ENCODE measurements around the gene CXCL16.

CXCL16 gene

DNA sequence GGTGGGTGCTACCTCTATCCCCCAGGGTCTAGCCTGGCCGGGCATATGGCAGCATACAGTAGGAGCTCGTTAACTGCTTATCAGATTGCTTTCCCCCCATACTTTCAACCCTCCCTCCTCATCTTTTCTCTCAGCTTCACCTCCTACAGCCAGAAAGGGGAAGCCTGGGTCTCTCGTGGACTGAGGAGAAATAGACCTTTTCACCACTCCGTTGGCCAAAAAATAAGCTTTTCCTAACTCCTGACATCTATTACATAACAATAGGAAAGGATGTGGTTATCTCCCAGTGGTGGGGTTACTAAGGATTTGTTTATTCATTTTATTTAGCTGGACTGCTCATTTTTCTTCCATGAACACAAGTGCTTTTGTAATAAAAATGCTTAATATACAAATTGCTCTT is 9.0 kb upstream of the CXCL16 start:
- no peak for DNase-seq

DNA sequence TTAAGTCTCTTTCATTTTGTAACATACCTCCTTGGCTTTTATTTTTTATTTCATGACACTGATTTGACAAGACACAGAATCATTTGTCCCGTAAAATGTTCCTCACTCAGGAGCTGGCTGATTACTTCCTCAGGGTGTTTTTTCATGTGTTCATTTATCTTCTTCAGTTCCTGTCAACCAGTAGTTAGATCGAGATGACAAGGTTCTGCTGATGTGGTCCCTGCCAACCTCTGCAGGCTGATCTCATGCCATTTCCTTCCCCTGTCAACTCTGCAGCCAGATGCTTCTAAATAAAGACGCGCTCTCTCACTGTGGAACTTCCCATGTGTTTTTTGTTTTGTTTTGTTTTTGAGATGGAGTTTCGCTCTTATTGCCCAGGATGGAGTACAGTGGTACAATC is 8.1 kb upstream of the CXCL16 start:
- no peak for DNase-seq

DNA sequence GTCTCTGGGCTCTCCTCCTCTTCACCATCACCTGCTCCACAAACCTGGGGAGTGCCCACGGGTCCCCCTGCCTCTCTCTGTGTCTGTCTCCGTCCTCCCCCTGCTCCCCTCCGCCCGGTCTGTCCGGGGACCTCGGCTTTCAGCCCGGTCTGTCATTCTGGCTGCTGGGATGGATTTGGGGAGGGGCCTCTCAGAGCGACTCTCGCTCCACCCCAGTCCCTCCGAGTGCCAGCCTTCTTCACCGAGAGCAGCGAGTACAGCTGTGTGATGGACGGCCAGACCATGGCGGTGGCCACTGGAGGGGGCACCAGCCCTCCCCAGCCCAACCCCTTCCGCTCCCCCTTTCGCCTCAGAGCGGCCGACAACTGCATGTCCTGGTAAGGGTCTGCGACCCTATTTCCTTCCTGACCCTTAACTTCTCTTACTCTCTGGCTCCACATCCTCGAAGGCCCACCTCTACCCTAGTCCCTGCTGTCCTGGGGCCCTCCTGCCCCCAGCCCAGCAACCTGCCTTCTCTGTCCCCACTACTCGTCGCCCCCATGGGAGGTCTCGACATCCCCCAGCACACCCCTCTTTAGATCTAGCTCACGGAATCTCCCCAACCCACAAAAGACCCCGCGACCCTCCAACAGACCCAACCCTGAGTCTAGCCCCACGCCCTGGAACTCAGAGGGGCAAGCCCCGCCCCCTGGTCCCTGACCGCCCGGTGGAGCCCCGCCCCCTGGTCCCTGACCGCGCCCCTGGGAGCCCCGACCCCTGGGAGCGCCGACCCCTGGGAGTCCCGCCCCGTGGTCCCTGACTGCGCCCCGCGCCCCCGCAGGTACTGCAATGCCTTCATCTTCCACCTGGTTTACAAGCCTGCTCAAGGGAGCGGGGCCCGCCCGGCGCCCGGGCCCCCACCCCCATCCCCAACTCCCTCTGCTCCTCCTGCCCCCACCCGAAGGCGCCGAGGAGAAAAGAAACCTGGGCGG is 5.6 kb upstream of the CXCL16 start:
- DNase-seq: no peak

- DNase-seq: no peak
These were observed 4.2 kb upstream of the CXCL16 start for GRCh38 chr17:4743898-4744297.

GRCh38 chr17:4743216-4743615 is 3.5 kb upstream of the CXCL16 start:
- no peak for DNase-seq

- DNase-seq: no peak
These were observed 2.9 kb upstream of the CXCL16 start for GRCh38 chr17:4742629-4743028.

DNA sequence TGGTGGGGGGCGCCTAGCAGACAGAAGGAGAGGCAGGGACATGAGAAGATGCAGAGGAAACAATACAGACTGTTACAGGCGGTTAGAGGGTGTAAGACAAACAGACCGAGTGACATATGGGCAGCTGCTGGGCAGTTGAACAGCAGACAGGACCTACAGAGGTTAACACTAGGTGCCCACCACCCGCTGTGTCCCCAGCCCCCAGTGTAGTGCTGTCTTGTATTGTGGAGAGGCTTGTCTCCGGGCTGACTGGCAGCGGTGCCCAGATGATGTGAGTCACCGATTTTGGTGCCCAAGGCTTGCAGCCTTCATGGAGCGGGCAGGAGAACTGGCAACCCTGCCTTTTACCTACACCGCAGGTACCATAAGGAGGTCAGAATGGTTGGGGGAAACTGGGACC is 2.4 kb upstream of the CXCL16 start:
- DNase-seq: no peak

DNA sequence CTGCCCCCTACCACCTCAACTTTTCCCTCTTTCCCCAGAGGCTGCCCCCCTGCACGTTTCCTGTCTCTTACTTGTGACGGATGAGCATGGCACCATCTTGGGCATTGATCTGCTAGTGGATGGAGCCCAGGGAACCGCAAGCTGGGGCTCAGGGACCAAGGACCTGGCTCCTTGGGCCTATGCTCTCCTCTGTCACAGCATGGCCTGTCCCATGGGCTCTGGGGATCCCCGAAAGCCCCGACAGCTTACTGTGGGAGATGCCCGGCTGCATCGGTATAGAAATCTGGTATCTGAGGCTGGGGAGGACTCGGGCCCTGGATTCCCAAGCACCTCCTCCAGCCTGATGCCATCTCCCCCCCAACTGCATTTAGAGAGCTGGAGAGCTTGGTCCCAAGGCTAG is 1.8 kb upstream of the CXCL16 start:
- no peak for DNase-seq

- DNase-seq: no peak
These were observed 856 bp upstream of the CXCL16 start for GRCh38 chr17:4740584-4740983.

DNA sequence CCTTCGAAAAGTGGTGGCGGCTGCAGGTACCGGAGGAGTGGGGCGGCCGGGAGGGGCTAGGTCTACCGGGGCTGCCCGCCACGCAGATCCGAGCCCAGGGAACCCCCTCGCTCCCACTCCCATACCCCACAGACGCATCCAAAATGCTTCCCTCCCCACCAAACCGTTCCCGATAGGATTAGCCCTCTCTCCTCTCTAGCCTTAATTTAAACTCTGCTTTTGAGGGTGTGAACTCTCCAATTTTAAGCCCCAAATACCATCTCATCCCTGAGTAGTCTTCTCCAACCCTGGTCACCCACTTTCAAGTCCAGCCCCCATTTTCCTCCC is 260 bp upstream of the CXCL16 start:
- DNase-seq: no peak

- no peak for DNase-seq
These were observed 1.3 kb downstream of the CXCL16 start for GRCh38 chr17:4738136-4739121.

DNA sequence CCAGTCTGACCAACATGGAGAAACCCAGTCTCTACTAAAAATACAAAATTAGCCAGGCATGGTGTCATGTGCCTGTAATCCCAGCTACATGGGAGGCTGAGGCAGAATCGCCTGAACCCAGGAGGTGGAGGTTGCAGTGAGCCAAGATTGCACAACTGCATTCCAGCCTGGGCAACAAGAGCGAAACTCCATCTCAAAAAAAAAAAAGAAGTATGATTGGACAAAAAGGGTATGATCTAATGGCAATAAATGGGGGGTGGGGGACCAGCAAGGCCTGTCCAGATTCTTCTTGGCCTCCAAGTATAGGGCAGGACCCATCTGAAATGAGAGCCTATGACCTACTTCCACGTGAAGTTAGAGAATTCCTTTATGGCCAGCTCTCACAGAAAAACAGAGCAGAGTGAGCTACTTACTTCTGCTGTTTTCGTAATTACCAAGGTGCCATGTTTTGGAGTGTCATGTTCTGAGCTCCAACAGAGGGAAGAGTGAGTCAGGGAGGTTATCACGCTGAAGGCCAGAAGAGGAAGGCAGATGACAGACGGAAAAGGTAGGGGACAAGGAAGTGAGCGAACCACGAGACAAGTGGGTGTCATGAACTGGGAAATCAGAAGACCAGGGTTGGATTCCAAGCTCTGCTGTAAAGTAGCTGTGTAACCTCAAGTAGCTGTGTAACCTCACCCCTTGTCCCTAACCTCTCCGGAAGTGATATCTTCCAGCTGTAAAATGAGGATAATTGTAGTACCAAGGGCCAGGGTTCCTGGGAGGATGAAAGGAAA is 3.7 kb downstream of the CXCL16 start:
- no peak for DNase-seq

DNA sequence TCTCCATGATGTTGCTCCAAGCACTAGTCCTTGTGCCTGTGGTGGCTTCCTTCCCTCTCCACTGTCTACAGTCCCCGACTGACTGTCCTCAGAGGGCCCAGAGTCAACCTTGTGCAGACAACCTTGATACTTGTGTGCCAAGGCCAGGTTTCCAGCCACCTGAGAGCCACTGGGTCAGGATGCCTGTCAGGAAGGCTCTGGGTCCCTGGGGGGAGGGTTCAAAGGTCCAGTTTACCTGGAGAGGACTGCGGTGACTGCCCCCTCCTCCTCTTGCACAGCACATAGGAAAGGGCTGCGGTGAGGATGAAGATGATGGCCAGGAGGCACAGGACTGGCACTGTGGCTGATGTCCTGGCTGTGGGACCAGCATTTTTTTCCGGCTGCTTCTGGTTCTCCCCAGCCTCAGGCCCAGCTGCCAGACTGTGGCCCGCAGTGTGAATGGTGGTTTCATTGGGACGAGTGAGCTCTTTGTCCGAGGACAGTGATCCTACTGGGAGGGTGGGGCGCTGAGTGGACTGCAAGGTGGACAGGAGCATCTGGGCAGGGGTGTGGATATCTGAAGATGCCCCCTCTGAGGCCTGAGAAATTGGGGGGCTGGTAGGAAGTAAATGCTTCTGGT is 4.8 kb downstream of the CXCL16 start:
- DNase-seq: no peak

DNA sequence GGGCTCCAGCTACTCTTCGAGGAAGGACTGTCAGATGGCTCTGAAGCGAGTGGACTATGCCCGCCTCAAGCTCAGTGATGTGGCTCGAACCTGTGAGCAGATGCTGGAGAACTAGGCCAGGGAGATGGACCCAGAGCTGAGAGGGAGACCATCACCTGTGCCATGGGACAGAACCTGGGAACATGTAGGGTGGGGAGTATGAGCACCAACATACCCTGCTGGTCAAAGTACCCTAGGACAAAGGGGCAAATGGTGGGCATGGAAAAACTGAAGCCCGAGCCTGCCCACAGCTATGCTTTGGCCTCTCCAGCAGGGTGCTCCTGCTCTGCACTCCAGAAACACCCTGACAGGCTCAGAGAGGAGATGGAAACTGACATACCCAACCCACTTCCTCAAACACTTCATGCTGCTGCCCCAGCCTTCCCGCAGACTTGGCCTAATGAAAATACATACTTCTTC is 6.6 kb downstream of the CXCL16 start:
- DNase-seq: no peak

DNA sequence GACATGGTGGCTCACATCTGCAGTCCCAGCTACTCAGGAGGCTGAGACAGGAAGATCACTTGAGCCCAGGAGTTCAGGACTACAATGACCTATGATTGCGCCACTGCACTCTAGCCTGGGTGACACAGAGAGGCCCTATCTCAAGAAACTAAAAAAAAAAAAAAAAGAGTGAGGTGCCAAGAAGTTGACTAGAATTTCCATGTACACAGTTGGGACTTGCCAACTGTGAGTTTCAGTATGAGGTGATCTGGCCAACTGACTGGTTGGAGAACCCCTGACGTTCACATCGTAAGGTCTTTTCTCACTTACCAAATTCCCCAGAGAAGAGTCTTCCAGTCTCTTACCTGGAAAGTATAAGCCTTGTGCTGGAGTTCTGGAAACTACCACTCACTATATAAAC is 11.6 kb downstream of the CXCL16 start:
- DNase-seq: no peak

DNA sequence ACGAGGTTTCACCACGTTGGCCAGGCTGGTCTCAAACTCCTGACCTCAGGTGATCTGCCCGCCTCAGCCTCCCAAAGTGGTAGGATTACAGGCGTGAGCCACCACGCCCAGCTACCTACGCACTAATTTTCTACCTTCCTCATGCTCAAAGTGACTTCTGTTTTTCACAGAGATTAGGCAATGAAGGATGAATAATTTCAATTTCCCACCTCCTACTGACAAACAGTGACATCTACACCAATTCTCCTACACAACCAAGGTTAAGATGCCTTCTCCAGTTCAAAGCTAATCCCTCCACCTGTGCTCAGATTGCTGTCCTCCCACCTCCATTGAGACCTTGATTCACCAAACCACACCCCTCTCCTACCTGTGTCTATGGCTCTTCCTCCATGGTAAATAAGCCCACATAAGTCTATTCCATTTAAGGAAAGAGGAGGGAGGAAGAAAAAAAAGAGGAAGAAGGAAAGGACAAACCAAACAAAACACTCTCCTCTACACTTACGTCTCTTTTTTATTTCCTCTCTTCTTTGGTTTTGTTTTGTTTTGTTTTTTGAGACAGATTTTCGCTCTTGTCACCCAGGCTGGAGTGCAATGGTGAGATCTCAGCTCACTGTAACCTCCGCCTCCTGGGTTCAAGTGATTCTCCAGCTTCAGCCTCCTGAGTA is 13.9 kb downstream of the CXCL16 start:
- no peak for DNase-seq

- no peak for DNase-seq
These were observed 15.1 kb downstream of the CXCL16 start for GRCh38 chr17:4724650-4725049.

DNA sequence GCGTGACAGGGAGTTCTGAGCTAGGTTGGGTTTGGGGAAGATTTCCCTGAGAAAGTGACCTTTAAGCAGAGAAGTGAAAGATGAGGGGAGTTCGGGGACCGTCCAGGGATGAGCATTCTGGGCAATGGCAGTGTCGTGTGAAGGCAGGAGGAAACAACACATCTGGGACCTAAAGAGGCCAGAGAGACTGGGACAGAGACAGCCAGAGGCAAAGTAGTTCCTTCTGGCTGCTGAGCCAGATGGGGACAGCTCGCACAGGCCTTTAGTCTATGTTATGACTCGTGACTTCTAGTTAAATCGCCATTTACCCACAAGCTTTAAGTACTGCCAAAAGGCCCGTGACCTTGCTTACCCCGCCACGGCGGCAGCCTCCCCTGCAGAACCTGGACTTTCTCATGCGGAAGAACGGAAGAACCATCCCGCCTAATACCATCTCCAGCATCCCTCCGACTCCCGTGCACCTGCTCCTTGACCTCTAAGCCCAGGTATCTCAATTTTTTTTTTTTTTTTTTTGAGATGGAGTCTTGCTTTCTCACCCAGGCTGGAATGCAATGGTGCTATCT is 17.0 kb downstream of the CXCL16 start:
- DNase-seq: no peak

DNA sequence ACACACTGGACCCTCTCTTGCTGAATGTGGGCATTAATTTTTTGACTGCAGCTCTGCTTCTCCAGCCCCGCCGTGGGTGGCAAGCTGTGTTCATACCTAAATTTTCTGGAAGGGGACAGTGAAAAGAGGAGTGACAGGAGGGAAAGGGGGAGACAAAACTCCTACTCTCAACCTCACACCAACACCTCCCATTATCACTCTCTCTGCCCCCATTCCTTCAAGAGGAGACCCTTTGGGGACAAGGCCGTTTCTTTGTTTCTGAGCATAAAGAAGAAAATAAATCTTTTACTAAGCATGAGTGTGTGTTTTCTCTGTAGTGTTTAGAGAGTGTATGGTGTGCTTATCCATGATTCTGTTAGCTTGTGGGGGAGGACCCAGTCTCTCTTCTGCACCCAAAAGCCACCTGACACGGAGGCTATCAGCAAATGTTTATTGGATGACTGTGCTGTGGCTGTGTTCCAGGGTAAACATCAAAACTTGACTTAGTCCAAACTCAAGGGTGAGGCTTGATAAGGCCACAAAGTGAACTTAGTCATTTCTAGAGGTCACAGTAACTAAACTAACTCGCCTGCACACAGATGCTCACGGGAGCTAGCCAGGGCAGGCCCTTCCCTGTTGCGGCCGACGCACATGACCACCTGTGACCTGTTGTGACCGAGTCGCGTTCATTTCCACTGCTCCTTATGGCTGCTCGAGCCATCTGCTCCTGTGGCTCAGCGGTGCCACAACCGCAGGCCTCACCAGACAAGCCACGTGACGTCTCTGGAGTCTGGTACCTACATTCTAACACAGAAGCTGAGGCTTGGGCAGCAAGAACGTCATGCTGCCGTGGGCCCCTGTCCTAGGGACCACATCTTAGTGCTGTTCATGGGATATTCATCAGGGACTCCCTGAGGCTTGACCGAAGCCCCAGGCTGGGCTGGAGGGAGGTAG is 18.3 kb downstream of the CXCL16 start:
- no peak for DNase-seq

DNA sequence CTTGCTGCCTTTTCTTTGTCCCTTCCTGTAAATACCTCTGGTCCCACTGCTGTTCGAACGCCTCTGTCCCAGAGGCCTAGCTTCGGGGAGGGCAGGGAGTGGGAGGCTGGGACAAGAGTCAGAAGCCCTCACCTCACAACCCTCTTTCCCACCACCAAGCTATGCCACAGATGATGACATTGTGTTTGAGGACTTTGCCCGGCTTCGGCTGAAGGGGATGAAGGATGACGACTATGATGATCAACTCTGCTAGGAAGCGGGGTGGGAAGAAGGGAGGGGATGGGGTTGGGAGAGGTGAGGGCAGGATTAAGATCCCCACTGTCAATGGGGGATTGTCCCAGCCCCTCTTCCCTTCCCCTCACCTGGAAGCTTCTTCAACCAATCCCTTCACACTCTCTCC is 18.9 kb downstream of the CXCL16 start:
- DNase-seq: no peak

All from NCI-H2107 (cell line).